ENCODE measurements around the gene FRAT2.

Gene FRAT2

GRCh38 chr10:97334370-97335175 lies at the start of gene FRAT2:
TSS of gene FRAT2 (minus strand) at chr10:97334729. CDS start at chr10:97334572, 157 bp downstream.
- DNase-seq = peak; percentile 84

GRCh38 chr10:97384156-97384555 lies 49.6 kb upstream of the FRAT2 start:
- DNase-seq = no peak

- DNase-seq = no peak
Observed at GRCh38 chr10:97383159-97383558, 48.6 kb upstream of the FRAT2 start.

- DNase-seq = no peak
Observed at GRCh38 chr10:97381626-97382025, 47.1 kb upstream of the FRAT2 start.

GRCh38 chr10:97380516-97380915 lies 46.0 kb upstream of the FRAT2 start:
- DNase-seq = no peak

GRCh38 chr10:97378933-97379921 lies 44.7 kb upstream of the FRAT2 start:
- DNase-seq = no peak

- no peak for DNase-seq
Observed at GRCh38 chr10:97376413-97376812, 41.9 kb upstream of the FRAT2 start.

GRCh38 chr10:97373456-97373855 lies 38.9 kb upstream of the FRAT2 start:
- no peak for DNase-seq

GRCh38 chr10:97372233-97372875 lies 37.8 kb upstream of the FRAT2 start:
- DNase-seq = no peak

GRCh38 chr10:97371696-97372095 lies 37.2 kb upstream of the FRAT2 start:
- DNase-seq = no peak

GRCh38 chr10:97367126-97367649 lies 32.7 kb upstream of the FRAT2 start:
- no peak for DNase-seq

- DNase-seq = no peak
Observed at GRCh38 chr10:97366572-97366971, 32.0 kb upstream of the FRAT2 start.

- no peak for DNase-seq
Observed at GRCh38 chr10:97365761-97366351, 31.3 kb upstream of the FRAT2 start.

- no peak for DNase-seq
Observed at GRCh38 chr10:97363071-97363470, 28.5 kb upstream of the FRAT2 start.

GRCh38 chr10:97362310-97363033 lies 27.9 kb upstream of the FRAT2 start:
- no peak for DNase-seq

- no peak for DNase-seq
Observed at GRCh38 chr10:97361537-97361901, 27.0 kb upstream of the FRAT2 start.

- no peak for DNase-seq
Observed at GRCh38 chr10:97360705-97361536, 26.4 kb upstream of the FRAT2 start.

GRCh38 chr10:97358781-97359180 lies 24.3 kb upstream of the FRAT2 start:
- no peak for DNase-seq

GRCh38 chr10:97358349-97358748 lies 23.8 kb upstream of the FRAT2 start:
- no peak for DNase-seq

GRCh38 chr10:97356918-97357317 lies 22.4 kb upstream of the FRAT2 start:
- no peak for DNase-seq

- no peak for DNase-seq
Observed at GRCh38 chr10:97356318-97356914, 21.9 kb upstream of the FRAT2 start.
